Measurements from ENCODE around the gene SLC5A12. TPM values are rescaled to one million over a fixed set of nuclear protein-coding genes. Genes with fewer than 3 reads are reported as not detected.

Gene SLC5A12
- total and polyA plus RNA-seq, 2 of the 4 experiments (the other 2 are of a cell fraction) = not detected

- Histone ChIP-seq H2AFZ (replicated peaks; ENCODE audit: low read length, poor library complexity) (no peak overlapping the region), H2BK15ac (ENCODE audit: low read depth, low read length) (no peak overlapping the region), H4K20me1 (ENCODE audit: insufficient read depth, low read length) (no peaks in the 10 kb centered on the region), H3K4me1 (ENCODE audit: control insufficient read depth, insufficient read depth, low read length) (no peaks in the 10 kb centered on the region), H3K9ac (ENCODE audit: low read depth, low read length) (no peak overlapping the region), H3K18ac (ENCODE audit: low read depth, low read length) (no peak overlapping the region), H4K8ac (ENCODE audit: low read depth in 2 of 2, low read length in 2 of 2) (no peak overlapping the region), H3K9me3 (ENCODE audit: control insufficient read depth, insufficient read depth, low read length) (no peaks in the 10 kb centered on the region; the same call in 1 of the 2 replicates), H3K27me3 (ENCODE audit: control insufficient read depth, insufficient read depth, low read length) (no peaks in the 10 kb centered on the region; the same call in 1 of the 2 replicates), H3K14ac (replicated peaks; ENCODE audit: low read depth, low read length) (no peak overlapping the region), H4K5ac (ENCODE audit: low read depth, low read length) (no peak overlapping the region), H3K36me3 (ENCODE audit: control insufficient read depth, insufficient read depth, low read length) (no peaks in the 10 kb centered on the region), H3K23ac (ENCODE audit: low read depth, low read length) (no peak overlapping the region), H2BK20ac (ENCODE audit: low read depth, low read length) (no peak overlapping the region), H3K9me1 (ENCODE audit: insufficient read depth, low read length) (no peaks in the 10 kb centered on the region), H3K4ac (ENCODE audit: low read depth, low read length) (no peak overlapping the region), H3K4me2 (ENCODE audit: low read depth, low read length) (no peak overlapping the region), H3K79me1 (ENCODE audit: low read depth in 1 of 2, low read length in 2 of 2) (no peaks in the 10 kb centered on the region), H2AK5ac (ENCODE audit: low read depth, low read length) (no peak overlapping the region), H3K4me3 (ENCODE audit: insufficient read depth, low read depth, low read length) (no peak overlapping the region), H2BK5ac (ENCODE audit: low read depth, low read length, poor library complexity, severe bottlenecking) (no peak overlapping the region), H2AK9ac (replicated peaks; ENCODE audit: low read depth, low read length, poor library complexity) (no peak overlapping the region), H2BK120ac (ENCODE audit: low read depth, low read length) (no peak overlapping the region), H3K56ac (ENCODE audit: extremely low read depth, insufficient read depth, low read length) (no peak overlapping the region), H3K27ac (ENCODE audit: insufficient read depth, low read length) (no peak overlapping the region), H4K91ac (ENCODE audit: insufficient read depth, low read depth, low read length) (no peak overlapping the region)
- TF ChIP-seq SMC3 (IDR thresholded peaks at IDR 0.05; ENCODE audit: low read depth, low read length) = no peak
- no peak for TF ChIP-seq BHLHE40 (IDR thresholded peaks at IDR 0.05; ENCODE audit: low read depth, low read length)
- TF ChIP-seq MAZ (IDR thresholded peaks at IDR 0.05; ENCODE audit: borderline replicate concordance, low read depth, low read length) = no peak
- ChIA-PET POLR2A (ENCODE audit: unreplicated experiment) (no interaction called here), CTCF (interaction anchor here (0.6 kb wide), 1 partner anchor 672 kb away, joined by 4 read pairs; no protein-coding TSS in a partner anchor)
- BruUV-seq (replicated peaks) = no TSS peak
- 94% methylated on average over 3 of the region's 5 CpGs; no CpG with 5 or more reads in 1 of the 2 experiments for WGBS, 2 experiments (ENCODE audit: extremely low coverage in 2 of 2, insufficient read length in 1 of 2)
- intact Hi-C loops (cut with micrococcal nuclease) (no loop called here), in situ Hi-C loops (cut with MboI; ENCODE audit: low sequenced_read_pairs) (loop anchor here (25.0 kb wide), 1 partner anchor 723 kb away; no protein-coding TSS in a partner anchor), dilution Hi-C loops (cut with HindIII; ENCODE audit: low sequenced_read_pairs, unreplicated experiment) (no loop called here)
- ATAC-seq (ENCODE audit: low read depth) = no peak
- no peak for DNase-seq
Observed at GRCh38 chr11:26764315-26764714, 42.5 kb upstream of the SLC5A12 start.

Data from IMR-90 (cell line).